ENCODE measurements around the gene LMO3.

DNA sequence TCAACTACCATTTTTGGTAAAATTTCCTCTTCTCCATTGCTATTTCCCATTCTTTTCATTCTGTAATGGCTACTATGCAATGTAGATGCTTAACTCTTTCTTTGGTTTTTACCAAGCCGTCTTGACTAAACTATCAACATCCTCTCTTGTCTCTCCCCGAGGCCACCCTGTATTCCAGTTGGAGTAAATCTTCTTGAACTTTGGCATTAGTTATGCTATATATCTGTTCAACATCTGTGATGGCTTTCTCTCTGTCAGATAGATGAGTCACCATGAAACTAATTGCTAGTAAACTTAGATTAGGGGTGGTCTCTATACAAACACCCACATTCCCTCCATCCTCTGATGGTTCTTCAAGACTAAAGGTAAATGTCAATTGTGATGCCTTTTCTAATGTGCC, 63.4 kb downstream of the LMO3 start:
- TF ChIP-seq ARNT (IDR thresholded peaks at IDR 0.05) = no peak
- TF ChIP-seq FOXA1 (IDR thresholded peaks at IDR 0.05) = no peak
- no peak for TF ChIP-seq BHLHE40 (IDR thresholded peaks at IDR 0.05; ENCODE audit: borderline replicate concordance)
- TF ChIP-seq CTBP1 (IDR thresholded peaks at IDR 0.05; ENCODE audit: borderline replicate concordance) = no peak
- TF ChIP-seq SUZ12 (IDR thresholded peaks at IDR 0.05) = no peak
- no peak for TF ChIP-seq LEF1 (IDR thresholded peaks at IDR 0.05; ENCODE audit: borderline replicate concordance)
- no peak for TF ChIP-seq FOXK2 (IDR thresholded peaks at IDR 0.05)
- no peak for TF ChIP-seq NFRKB (IDR thresholded peaks at IDR 0.05)
- no peak for TF ChIP-seq ELF4 (IDR thresholded peaks at IDR 0.05)
- TF ChIP-seq FOXM1 (IDR thresholded peaks at IDR 0.05; ENCODE audit: borderline replicate concordance) = no peak
- no peak for TF ChIP-seq ZNF384 (IDR thresholded peaks at IDR 0.05)
